Astrocyte (in vitro differentiated cells and primary cell): ENCODE results near the gene AVPR2. TPM values are rescaled to one million over a fixed set of nuclear protein-coding genes. Genes with fewer than 3 reads are reported as not detected.

Source experiments
- DNase-seq: peaks from one replicate; pipeline ENCODE4 v3.0.0-alpha.2; 2010; ENCODE audit warnings: low read depth
- FAIRE-seq: peaks from 2 replicates; lab custom pipeline; 2011; peaks lifted over from hg19 to GRCh38; lab: Jason Lieb, UNC
- H2AFZ ChIP-seq: 2 replicates; pipeline ENCODE4 v1.6.0; 2012; ENCODE audit warnings: low read depth, low read length, inconsistent platforms
- H3K27ac ChIP-seq: 2 replicates; pipeline ENCODE4 v1.5.1; 2011; ENCODE audit warnings: low read depth, low read length, inconsistent platforms
- H3K27me3 ChIP-seq: 2 replicates; pipeline ENCODE4 v1.6.0; 2011; ENCODE audit warnings: low read length, inconsistent platforms; ENCODE audit not compliant: insufficient read depth
- H3K36me3 ChIP-seq: 2 replicates; pipeline ENCODE4 v1.5.1; 2011; ENCODE audit warnings: low read length, inconsistent platforms; ENCODE audit not compliant: insufficient read depth
- H3K4me1 ChIP-seq: 2 replicates; pipeline ENCODE4 v1.5.1; 2011; ENCODE audit warnings: low read length, inconsistent platforms; ENCODE audit not compliant: insufficient read depth
- H3K4me2 ChIP-seq: 2 replicates; pipeline ENCODE4 v1.6.0; 2012; ENCODE audit warnings: low read length, inconsistent platforms
- H3K4me3 ChIP-seq: 2 replicates; pipeline ENCODE4 v1.5.1; 2011; ENCODE audit warnings: low read depth, mild to moderate bottlenecking, low read length, inconsistent platforms; ENCODE audit not compliant: insufficient read depth
- H3K79me2 ChIP-seq: 2 replicates; pipeline ENCODE4 v1.6.0; 2012; ENCODE audit warnings: mild to moderate bottlenecking, low read length, inconsistent platforms; ENCODE audit not compliant: insufficient read depth
- H3K9ac ChIP-seq: 2 replicates; pipeline ENCODE4 v1.6.0; 2012; ENCODE audit warnings: mild to moderate bottlenecking, low read length, inconsistent platforms
- H3K9me3 ChIP-seq: 2 replicates; pipeline ENCODE4 v1.5.1; 2012; ENCODE audit warnings: low read depth, mild to moderate bottlenecking, low read length, inconsistent platforms; ENCODE audit not compliant: insufficient read depth
- H4K20me1 ChIP-seq: 2 replicates; pipeline ENCODE4 v1.6.0; 2012; ENCODE audit warnings: low read length, inconsistent platforms; ENCODE audit not compliant: insufficient read depth
- H3K27ac Mint-ChIP-seq: one replicate; pipeline ENCODE4 v1.8.0; 2021; ENCODE audit warnings: mild to moderate bottlenecking, mixed read lengths; ENCODE audit not compliant: unreplicated experiment
- H3K27me3 Mint-ChIP-seq: one replicate; pipeline ENCODE4 v1.8.0; 2021; ENCODE audit warnings: low read depth, mixed read lengths; ENCODE audit not compliant: unreplicated experiment
- H3K36me3 Mint-ChIP-seq: one replicate; pipeline ENCODE4 v1.8.0; 2021; ENCODE audit warnings: low read depth, mixed read lengths; ENCODE audit not compliant: unreplicated experiment
- H3K4me1 Mint-ChIP-seq: one replicate; pipeline ENCODE4 v1.8.0; 2021; ENCODE audit warnings: low read depth, mixed read lengths; ENCODE audit not compliant: unreplicated experiment
- H3K4me3 Mint-ChIP-seq: one replicate; pipeline ENCODE4 v1.8.0; 2021; ENCODE audit warnings: mild to moderate bottlenecking, moderate library complexity, mixed read lengths; ENCODE audit not compliant: unreplicated experiment
- H3K9me3 Mint-ChIP-seq: one replicate; pipeline ENCODE4 v1.8.0; 2021; ENCODE audit warnings: mild to moderate bottlenecking, mixed read lengths; ENCODE audit not compliant: unreplicated experiment
- EZH2 ChIP-seq: IDR thresholded peaks from 2 replicates; pipeline ENCODE4 v1.6.1; 2012; ENCODE audit warnings: mild to moderate bottlenecking, low read length, inconsistent platforms; ENCODE audit not compliant: insufficient read depth
- total RNA-seq: library from RNA; stranded (reverse); gene quantifications from 2 replicates; pipeline ENCODE4 v1.2.1, GENCODE V29; 2021
- TF ChIP-seq, protein P1 (sequence below): IDR thresholded peaks from 2 replicates; pipeline ENCODE4 v1.5.1; 2011; ENCODE audit warnings: low read depth, mild to moderate bottlenecking, inconsistent platforms, low read length, moderate library complexity; ENCODE audit not compliant: insufficient read depth

Gene AVPR2
- total RNA-seq, 1 donor from 2014 or later, result not detected

DNA sequence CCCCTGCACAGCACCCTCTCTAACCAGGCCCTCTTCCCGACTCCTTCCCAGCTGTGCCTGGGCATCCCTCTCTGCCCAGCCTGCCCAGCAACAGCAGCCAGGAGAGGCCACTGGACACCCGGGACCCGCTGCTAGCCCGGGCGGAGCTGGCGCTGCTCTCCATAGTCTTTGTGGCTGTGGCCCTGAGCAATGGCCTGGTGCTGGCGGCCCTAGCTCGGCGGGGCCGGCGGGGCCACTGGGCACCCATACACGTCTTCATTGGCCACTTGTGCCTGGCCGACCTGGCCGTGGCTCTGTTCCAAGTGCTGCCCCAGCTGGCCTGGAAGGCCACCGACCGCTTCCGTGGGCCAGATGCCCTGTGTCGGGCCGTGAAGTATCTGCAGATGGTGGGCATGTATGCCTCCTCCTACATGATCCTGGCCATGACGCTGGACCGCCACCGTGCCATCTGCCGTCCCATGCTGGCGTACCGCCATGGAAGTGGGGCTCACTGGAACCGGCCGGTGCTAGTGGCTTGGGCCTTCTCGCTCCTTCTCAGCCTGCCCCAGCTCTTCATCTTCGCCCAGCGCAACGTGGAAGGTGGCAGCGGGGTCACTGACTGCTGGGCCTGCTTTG is 1.1 kb downstream of the AVPR2 start:
- peaks cover 6% of the 10 kb centered on the region for H3K4me1 ChIP-seq
- FAIRE-seq (no peak), DNase-seq (no peak)
- no peaks in the 10 kb centered on the region for H3K9me3 ChIP-seq
- Mint-ChIP-seq H3K4me3 (no peak overlapping the region), H3K4me1 (peaks cover 11% of the 10 kb centered on the region), H3K27ac (no peak overlapping the region), H3K36me3 (no peaks in the 10 kb centered on the region), H3K9me3 (no peaks in the 10 kb centered on the region), H3K27me3 (no peaks in the 10 kb centered on the region)
- no peak overlapping the region for H3K27ac ChIP-seq
- no peak overlapping the region for H3K4me3 ChIP-seq
- no peak overlapping the region for H3K9ac ChIP-seq
- TF ChIP-seq, protein P1, sequence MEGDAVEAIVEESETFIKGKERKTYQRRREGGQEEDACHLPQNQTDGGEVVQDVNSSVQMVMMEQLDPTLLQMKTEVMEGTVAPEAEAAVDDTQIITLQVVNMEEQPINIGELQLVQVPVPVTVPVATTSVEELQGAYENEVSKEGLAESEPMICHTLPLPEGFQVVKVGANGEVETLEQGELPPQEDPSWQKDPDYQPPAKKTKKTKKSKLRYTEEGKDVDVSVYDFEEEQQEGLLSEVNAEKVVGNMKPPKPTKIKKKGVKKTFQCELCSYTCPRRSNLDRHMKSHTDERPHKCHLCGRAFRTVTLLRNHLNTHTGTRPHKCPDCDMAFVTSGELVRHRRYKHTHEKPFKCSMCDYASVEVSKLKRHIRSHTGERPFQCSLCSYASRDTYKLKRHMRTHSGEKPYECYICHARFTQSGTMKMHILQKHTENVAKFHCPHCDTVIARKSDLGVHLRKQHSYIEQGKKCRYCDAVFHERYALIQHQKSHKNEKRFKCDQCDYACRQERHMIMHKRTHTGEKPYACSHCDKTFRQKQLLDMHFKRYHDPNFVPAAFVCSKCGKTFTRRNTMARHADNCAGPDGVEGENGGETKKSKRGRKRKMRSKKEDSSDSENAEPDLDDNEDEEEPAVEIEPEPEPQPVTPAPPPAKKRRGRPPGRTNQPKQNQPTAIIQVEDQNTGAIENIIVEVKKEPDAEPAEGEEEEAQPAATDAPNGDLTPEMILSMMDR, result no peak
- TF ChIP-seq EZH2, result no peak
- H3K4me2 ChIP-seq, result no peak overlapping the region
- H4K20me1 ChIP-seq, result no peaks in the 10 kb centered on the region
- no peaks in the 10 kb centered on the region for H3K79me2 ChIP-seq
- H3K36me3 ChIP-seq, result no peaks in the 10 kb centered on the region
- H3K27me3 ChIP-seq, result no peaks in the 10 kb centered on the region
- no peak overlapping the region for H2AFZ ChIP-seq

DNA sequence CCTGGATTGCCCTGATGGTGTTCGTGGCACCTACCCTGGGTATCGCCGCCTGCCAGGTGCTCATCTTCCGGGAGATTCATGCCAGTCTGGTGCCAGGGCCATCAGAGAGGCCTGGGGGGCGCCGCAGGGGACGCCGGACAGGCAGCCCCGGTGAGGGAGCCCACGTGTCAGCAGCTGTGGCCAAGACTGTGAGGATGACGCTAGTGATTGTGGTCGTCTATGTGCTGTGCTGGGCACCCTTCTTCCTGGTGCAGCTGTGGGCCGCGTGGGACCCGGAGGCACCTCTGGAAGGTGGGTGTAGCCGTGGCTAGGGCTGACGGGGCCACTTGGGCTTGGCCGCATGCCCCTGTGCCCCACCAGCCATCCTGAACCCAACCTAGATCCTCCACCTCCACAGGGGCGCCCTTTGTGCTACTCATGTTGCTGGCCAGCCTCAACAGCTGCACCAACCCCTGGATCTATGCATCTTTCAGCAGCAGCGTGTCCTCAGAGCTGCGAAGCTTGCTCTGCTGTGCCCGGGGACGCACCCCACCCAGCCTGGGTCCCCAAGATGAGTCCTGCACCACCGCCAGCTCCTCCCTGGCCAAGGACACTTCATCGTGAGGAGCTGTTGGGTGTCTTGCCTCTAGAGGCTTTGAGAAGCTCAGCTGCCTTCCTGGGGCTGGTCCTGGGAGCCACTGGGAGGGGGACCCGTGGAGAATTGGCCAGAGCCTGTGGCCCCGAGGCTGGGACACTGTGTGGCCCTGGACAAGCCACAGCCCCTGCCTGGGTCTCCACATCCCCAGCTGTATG is 1.8 kb downstream of the AVPR2 start:
- Mint-ChIP-seq H3K4me1 (peaks cover 9% of the 10 kb centered on the region), H3K27me3 (no peaks in the 10 kb centered on the region), H3K36me3 (no peaks in the 10 kb centered on the region), H3K9me3 (no peaks in the 10 kb centered on the region), H3K4me3 (no peak overlapping the region), H3K27ac (no peak overlapping the region)
- H2AFZ ChIP-seq, result no peak overlapping the region
- TF ChIP-seq, protein P1, result no peak
- no peak for TF ChIP-seq EZH2
- H3K36me3 ChIP-seq, result no peaks in the 10 kb centered on the region
- no peaks in the 10 kb centered on the region for H3K9me3 ChIP-seq
- no peaks in the 10 kb centered on the region for H4K20me1 ChIP-seq
- no peak overlapping the region for H3K4me2 ChIP-seq
- H3K4me3 ChIP-seq, result no peak overlapping the region
- H3K4me1 ChIP-seq, result peaks cover 2% of the 10 kb centered on the region
- H3K79me2 ChIP-seq, result no peaks in the 10 kb centered on the region
- H3K9ac ChIP-seq, result no peak overlapping the region
- FAIRE-seq (no peak), DNase-seq (no peak)
- H3K27ac ChIP-seq, result no peak overlapping the region
- no peaks in the 10 kb centered on the region for H3K27me3 ChIP-seq

DNA sequence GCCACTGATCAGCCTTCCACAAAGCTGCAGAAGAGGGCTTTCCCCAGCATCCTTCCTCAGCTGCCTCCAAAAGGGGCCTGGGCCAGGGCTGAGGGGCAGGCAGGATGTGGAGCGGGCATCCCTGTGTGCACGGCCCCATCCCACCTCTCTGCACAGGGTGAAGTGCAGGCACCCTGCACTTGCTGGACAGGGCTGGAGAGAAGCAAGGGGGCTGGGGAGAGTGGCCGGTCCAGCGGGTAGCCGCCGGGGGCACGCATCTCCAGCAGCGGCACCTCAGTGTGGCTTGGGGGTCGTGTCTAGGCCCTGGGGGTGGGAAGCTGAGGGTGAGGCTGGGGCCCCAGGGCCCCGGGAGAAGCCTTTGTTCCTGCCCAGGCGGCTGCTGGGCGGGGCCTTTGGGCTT is 3.0 kb downstream of the AVPR2 start:
- H3K36me3 ChIP-seq, result no peaks in the 10 kb centered on the region
- DNase-seq (no peak), FAIRE-seq (no peak)
- H3K4me3 ChIP-seq, result no peak overlapping the region
- no peaks in the 10 kb centered on the region for H3K9me3 Mint-ChIP-seq
- H3K27ac ChIP-seq, result no peak overlapping the region
- no peaks in the 10 kb centered on the region for H3K27me3 Mint-ChIP-seq
- H3K4me3 Mint-ChIP-seq, result no peak overlapping the region
- H3K4me1 Mint-ChIP-seq, result peaks cover 2% of the 10 kb centered on the region
- no peak overlapping the region for H2AFZ ChIP-seq
- H3K27ac Mint-ChIP-seq, result no peak overlapping the region
- H3K4me2 ChIP-seq, result no peak overlapping the region
- H3K4me1 ChIP-seq, result no peaks in the 10 kb centered on the region
- no peaks in the 10 kb centered on the region for H3K79me2 ChIP-seq
- H3K9me3 ChIP-seq, result no peaks in the 10 kb centered on the region
- no peak overlapping the region for H3K9ac ChIP-seq
- no peaks in the 10 kb centered on the region for H3K27me3 ChIP-seq
- no peak for TF ChIP-seq EZH2
- TF ChIP-seq, protein P1, result no peak
- H4K20me1 ChIP-seq, result no peaks in the 10 kb centered on the region
- H3K36me3 Mint-ChIP-seq, result no peaks in the 10 kb centered on the region
